Islet precursor cell (in vitro differentiated cells): ENCODE measurements around the gene LMAN2L.
A peak's percentile ranks its signal among the peaks of the same experiment; 100 is the strongest.
"Not testable (repeated sequence)": the region's sequence is repeated elsewhere in the genome, so short reads cannot be mapped to it uniquely, and the experiment has no call there.

ENCODE experiments used
- DNase-seq: peaks from one replicate; pipeline ENCODE4 v3.0.0-alpha.2; 2018

LMAN2L gene

DNA sequence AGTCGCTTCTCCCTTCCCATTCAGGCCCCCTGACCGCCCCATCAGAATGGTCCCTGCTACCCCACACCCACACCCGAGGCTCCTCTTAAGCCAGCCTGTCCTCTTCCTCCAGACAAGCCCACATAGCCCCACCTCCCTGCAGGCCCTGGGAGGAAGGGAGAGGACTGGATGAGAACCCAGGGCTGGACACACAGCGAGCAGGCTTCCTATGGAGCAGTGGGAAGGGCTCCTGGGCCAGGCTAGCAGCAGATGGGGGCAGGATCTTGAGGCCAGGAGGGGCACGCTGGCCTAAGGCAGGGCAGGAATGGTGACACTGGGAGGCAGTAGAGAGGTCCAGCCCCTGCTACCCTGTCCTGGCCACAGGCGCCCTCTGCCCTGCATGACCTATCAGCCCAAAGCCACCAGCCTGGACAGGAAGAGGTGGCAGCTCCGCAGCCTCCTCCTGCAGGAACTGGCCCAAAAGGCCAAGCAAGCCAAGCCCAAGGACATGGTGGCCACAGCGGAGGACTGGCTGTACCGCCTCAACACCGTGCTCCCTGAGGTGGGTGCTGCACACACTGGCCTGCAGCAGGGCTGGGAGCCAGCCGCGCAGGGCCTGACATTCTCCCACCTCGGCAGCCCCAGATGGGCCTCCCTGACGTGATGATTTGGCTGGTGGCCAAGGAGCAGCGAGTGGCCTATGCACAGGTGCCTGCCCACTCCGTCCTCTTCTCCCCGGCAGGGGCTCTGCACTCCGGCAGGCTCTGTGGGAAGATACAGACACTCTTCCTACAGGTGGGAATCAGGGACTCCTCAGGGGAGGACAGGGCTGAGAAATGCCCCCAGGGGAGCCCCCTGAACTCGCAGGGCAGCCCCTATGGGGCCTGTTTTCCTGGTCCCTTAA, 54.0 kb downstream of the LMAN2L start:
- peak; percentile 70 for DNase-seq

DNA sequence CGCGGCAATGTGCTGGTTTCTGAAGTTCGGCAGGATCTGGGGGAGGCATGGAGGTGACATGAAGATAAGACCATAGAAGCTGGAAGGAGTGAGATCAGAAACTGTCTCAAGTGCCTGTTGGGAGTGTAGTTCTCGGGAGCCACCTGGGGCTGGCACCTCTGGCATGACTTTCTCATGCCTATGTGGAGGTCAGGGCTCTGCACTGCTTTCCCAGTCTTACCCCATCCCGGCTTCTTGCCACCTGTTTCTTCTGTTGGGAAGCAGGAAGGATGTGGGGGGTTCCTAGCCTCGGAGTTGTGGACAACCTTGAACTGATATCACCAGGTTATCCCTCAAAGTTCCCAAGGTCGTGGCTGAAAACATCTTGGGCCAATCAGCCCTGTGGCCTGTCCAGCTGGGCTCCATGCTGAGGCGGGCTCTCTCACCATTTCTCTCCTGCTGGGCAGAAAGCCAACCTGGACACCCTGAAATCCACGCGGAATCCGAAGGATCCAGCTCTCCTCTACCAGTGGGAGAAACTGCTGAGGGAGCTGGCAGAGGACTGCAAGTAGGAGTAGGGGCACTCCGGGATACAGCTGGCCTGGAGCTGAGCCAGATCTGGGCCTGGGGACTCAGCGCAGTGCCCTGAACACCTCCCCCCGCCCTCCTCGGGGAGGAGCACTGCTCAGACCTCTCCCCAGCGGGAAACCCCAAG, 54.8 kb downstream of the LMAN2L start:
- peak; percentile 36 for DNase-seq

DNA sequence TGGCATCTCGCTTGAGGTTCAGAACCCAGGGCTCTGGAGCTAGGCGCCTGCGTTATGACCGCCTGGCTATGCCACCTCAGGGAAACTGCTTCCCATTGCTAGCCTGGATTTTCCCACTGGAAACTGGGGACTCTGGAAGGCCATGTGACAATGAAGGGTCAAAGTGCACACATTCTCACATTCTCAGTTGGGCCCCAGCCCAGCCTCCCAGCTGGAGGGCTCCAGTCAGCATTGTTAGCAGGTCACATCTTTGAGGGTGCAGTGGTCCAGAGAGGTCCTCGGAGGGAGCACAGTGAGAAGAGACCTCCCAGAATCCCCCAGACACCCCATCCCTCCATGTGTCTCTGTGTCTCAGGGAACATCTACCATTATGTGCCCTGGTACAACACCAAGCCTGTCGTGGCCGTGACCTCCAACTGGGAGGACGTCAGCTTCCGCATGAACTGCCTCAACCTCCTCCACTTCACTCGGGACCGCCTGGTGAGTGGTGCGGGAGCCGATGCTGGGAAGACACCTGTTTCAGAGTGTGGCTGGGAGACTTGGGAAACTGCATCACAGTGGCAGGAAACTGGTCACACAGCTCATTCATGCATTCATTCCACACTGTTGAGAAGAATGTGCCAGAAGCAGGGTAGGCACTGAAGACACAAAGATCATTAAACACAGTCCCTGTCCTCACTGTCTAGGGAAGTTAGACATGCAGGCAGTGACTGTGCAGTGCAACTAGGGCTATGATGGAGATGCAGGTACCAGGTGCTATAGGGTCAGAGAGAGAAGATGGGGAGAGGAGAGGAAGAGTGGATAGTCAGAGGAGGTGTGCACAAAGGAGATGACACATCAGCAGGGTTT, 55.7 kb downstream of the LMAN2L start:
- peak; percentile 47 for DNase-seq

DNA sequence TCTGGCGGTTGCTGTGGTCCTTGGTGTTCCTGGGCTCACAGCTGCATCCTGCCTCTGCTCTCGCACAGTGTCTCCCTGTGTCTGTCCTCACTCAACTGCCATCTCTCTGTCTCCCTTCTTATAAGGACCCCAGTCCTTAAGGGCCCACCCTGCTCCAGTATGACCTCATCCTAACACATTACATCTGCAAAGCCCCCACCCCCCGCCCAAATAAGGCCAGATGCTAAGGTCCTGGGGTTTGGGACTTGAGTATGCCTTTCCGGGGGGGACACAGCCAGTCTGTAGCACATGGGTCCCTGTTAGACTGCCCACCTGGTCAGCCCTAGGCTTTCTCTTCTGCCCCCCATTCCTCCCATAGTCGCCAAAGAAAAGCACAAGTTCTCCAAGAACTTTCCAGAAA, 56.6 kb downstream of the LMAN2L start:
- peak; percentile 40 for DNase-seq

DNA sequence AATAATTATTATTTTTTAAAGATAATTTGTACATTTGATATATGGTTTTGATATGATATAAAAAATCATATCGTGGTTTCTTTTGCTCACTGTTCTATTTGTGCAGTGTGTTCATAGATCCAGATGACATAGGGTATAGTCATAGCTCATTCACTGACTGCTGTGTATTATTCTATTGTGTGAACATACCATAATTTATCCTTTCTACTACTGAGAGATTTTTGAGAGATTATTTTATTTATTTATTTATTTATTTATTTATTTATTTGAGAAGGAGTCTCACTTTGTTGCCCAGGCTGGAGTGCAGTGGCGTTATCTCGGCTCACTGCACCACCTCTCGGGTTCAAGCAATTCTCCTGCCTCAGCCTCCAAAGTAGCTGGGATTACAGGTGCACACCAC, 58.3 kb downstream of the LMAN2L start:
- no peak for DNase-seq

DNA sequence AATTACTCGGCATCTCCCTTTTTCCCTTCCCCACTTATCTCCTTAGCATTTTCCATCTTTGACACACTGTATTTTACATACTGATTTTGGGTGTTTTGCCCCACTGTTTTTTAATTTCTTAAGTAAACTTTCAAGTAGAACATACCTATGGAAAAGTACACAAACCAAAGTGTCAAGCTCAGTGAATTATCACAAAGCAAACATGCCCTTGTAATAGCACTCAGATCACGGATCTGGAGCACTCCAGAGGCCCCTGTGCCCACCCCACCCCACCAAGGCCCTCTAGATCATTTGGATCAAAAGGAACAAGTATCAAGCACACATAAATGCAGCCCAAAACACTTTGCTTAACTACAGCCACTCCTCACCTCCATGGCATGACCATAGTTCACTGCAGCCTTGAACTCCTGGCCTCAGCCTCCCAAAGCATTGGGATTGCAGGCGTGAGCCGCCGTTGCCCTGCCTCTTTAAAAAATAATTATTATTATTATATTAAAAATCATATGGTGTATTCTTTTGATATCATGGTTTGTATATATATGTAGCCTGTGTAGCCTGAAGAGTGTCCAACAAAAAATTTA, 59.2 kb downstream of the LMAN2L start:
- no peak for DNase-seq

DNA sequence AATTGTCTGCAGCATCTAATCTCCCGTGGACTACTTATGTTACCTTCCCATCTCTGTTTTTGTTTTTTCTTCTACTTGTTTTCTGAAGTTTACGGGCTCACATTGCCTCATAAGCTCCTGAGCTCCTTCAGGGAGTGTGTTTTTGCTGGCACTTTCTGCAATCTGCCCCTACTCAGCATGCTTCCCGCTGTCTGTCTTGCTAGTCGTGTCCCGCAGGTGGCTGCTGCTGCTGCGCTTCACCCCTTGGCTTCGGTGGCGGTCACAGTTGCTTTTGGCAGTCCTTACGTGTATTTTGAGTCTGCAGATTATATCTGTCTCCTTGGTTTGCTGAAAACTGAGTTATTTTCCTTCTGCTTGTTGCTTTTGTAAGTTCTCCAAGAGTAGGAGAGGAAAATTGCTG, 60.0 kb downstream of the LMAN2L start:
- no peak for DNase-seq

DNA sequence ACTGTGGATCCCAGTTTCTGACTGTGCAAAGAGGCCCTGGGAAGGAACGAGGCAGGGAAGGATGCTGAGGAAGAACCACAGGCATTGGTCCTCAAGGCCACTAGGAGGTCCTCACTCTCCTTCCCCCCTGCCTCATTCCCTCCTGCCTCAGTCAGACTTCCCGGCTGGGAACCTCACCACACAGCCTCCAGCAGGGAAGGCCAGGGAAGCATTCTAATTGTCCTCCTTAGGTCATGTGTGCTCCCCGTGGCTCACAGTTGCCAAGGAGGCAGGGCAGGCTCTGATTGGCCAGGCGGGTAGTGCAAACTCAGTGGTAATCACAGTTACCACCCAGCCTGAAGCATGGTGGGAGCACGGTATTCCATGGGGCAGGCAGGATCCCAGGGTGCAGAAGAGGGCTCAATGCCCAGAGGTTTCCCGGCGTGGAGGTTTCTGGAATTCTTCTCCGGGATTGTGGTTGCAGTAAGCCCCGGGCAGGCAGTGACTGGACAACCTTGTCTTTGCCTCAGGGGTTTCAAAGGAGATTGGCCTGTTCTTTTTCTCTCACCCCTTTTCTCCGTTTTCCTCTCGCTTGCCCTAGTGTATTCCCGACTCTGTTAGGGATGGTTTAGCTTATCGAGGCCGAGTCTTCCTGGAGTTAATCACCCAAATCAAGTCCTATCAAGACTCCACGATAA, 70.2 kb downstream of the LMAN2L start:
- no peak for DNase-seq

DNA sequence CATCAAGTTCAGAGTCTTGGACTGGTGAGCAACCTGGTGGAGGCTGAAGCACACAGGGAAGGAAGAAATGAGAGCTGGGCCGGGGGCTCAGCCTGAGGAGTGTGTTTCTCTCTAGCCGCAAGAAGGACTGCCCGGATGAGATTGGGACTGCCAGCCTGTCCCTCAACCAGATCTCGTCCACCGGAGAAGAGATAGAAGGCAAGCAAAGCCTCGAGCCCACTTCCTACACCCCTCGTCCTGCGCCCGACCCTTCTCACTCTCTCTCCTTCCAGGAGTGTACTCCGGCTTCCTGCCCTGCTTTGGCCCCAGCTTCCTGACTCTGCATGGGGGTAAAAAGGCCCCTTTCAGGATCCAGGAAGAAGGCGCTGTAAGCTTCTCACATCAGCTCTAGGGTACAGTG, 71.1 kb downstream of the LMAN2L start:
- DNase-seq = no peak

DNA sequence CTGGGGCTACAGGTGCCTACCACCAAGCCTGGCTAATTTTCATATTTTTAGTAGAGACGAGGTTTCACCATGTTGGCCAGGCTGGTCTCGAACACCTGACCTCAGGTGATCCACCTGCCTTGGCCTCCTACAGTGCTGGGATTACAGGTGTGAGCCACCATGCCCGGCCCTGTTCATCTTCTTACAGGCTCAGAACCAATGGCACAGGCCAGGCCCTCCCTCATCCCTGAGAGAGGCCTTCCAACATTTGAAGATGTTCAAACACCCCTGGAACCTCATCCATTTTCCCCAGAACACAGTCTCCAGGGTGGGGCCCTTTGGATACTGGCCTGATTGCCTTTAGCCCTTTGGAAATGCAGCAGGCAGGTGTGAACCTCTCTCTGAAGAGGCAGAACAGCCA, 74.1 kb downstream of the LMAN2L start:
- not testable (repeated sequence) for DNase-seq

DNA sequence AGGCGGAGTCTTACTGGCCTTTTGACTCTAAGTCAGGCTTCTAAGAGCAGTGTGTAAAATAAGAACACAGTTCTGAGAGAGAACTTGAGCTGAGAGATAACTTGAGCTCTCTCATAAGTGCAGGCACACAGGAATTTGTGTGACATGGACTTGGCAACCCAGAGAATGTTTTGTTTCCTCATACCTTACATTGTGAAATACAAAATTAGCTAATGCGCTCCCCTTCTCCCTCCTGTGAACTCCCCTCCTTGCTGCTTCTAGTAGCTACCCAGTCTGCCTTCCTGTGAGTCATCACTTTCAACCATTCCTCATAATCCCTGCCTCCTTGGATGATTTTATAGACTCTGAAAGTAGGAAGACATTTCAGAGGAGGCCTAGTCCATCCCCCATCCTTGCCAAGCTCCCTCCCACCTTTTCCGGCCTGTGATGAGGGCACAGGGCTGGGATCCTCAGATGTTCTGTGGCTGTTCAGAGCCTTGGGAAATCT, 74.7 kb downstream of the LMAN2L start:
- DNase-seq = no peak

DNA sequence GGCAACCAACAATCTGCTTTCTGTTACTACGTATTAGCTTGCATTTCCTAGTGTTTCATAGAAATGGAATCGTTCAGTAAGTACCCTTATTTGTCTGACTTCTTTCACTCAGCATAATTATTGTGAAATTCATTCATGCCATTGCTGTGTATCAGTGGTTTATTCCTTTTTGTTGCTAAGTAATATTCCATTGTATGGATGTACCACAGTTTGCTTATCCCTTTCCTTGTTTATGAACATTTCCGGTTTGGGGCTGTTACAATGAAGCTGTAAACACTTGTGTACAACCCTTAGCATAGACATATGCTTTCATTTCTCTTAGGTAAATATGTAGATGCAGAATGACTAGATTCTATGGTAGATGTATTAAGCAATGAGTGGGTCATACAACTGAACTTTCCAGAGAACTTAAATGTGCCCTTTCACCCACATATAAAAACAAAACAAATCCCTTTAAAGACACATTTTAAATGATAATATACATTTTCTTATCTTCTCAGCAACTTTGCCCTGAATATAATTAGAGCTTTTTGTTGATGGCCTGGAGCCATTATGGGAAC, 75.4 kb downstream of the LMAN2L start:
- DNase-seq = no peak

DNA sequence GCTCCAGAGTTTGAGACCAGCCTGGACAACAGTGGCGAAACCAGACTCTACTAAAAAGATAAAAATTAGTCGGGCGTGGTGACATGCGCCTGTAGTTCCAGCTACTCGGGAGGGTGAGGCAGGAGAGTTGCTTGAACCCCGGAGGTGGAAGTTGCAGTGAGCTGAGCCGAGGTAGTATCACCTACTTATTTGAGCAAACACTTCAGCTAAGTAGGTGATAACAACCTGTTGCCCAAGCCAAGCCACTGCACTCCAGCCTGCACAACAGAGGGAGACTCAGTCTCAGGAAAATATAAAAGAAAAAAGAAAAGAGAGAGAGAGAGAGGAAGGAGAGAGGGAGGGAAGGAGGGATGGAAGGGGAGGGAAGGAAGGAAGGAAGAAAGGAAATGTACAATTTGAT, 76.0 kb downstream of the LMAN2L start:
- DNase-seq = no peak

DNA sequence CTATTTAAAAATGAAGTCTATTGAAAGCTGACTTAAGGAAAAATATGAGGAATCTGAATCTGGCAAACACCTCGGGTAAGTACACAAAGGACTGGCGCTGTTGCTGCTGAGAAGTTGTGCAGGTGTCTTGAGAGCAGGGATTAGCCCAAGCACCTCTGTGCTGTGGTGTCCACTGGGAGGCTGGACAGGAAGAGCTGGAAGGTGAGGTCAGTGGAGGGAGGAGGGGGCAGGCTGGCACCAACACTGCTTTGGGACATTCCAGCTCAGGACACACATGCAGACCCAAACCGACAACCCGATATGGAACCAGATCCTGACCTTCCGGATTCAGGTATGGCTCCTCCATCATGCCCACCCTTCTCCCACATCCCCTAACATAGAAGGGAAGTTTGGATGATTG, 76.7 kb downstream of the LMAN2L start:
- DNase-seq = no peak

DNA sequence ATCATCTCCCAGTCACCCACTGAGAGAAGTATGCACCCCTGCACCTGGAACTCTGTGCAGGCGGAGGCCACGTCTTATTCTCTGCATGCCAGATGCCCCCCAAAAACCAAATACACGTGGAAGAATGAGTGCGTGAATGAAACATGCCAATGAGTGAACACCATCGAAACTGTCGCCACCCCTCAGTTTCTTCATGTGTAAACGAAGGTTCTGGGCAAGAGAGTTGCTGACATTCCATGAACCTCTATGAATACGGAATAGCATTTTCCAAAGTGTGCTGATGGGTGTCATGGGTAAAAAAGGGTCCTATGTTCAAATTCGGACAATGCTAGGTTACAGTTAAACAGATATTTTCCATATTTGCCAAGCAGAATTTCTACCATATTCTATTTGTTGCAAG, 77.5 kb downstream of the LMAN2L start:
- DNase-seq = no peak

DNA sequence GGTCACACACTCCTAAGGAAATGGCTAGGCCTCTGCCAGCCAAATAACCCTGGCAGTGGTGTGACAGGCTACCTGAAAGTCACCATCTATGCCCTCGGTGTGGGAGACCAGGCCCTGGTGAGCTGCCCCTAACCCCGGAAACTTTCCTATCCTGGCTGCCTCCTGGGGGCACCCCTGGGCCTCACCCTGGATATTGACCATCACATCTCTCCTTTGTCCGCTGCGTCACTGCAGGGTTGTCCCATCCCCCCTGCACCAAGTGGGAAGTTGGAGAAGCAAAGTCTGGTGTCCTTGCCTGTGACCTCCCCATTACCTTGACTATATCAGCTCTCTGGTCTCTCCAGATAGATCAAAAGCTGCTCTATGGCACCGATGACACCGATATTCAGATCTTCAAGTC, 78.5 kb downstream of the LMAN2L start:
- no peak for DNase-seq

DNA sequence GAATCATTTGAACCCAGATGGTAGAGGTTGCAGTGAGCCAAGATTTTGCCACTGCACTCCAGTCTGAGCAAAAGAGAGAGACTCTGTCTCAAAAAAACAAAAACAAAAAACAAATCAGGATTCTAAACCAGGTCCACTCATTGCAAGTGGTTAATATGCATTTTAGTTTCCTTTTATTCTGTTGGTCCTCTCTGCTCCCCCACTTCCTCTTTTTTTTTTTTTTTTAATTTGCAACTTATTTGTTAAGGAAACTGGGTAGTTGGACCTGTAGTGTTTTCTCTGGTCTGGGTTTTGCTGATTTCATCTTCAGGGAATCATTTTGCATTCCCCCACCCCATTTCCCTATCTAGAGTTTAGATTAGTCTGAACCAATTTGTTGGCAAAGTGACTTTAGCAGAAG, 83.3 kb downstream of the LMAN2L start:
- DNase-seq = no peak
